HUES6 (cell line): ENCODE results near the gene MAVS.
"Not testable (repeated sequence)": the region's sequence is repeated elsewhere in the genome, so short reads cannot be mapped to it uniquely, and the experiment has no call there.

Experiments used
- H3K27ac ChIP-seq: 2 replicates; pipeline ENCODE4 v1.7.0; 2013; ENCODE audit warnings: low read depth, mild to moderate bottlenecking, low read length, inconsistent platforms
- H3K27me3 ChIP-seq: 2 replicates; pipeline ENCODE4 v1.6.1; 2013; ENCODE audit warnings: low read length; ENCODE audit not compliant: control insufficient read depth, insufficient read depth
- H3K36me3 ChIP-seq: 2 replicates; pipeline ENCODE4 v1.6.1; 2013; ENCODE audit warnings: low read length; ENCODE audit not compliant: control insufficient read depth, insufficient read depth
- H3K4me1 ChIP-seq: 2 replicates; pipeline ENCODE4 v1.6.1; 2013; ENCODE audit warnings: low read length; ENCODE audit not compliant: control insufficient read depth, insufficient read depth
- H3K4me3 ChIP-seq: 2 replicates; pipeline ENCODE4 v1.5.1; 2013; ENCODE audit warnings: low read depth, low read length
- H3K9ac ChIP-seq: one replicate; pipeline ENCODE4 v1.6.1; 2013; ENCODE audit warnings: mild to moderate bottlenecking, low read length
- H3K9me3 ChIP-seq: 2 replicates; pipeline ENCODE4 v1.6.1; 2013; ENCODE audit warnings: low read depth, low read length; ENCODE audit not compliant: control insufficient read depth, insufficient read depth

MAVS gene

GRCh38 chr20:3871550-3872265 lies 25.1 kb downstream of the MAVS start:
- H3K36me3 ChIP-seq: peaks cover 27% of the 10 kb centered on the region
- no peaks in the 10 kb centered on the region for H3K4me1 ChIP-seq
- H3K4me3 ChIP-seq: no peak overlapping the region
- H3K9ac ChIP-seq: no peak overlapping the region
- H3K27me3 ChIP-seq: no peaks in the 10 kb centered on the region
- H3K27ac ChIP-seq: no peak overlapping the region
- no peaks in the 10 kb centered on the region for H3K9me3 ChIP-seq

GRCh38 chr20:3873507-3873906 lies 26.9 kb downstream of the MAVS start:
- Histone ChIP-seq H3K4me3 (no peak overlapping the region), H3K9ac (no peak overlapping the region), H3K27ac (no peak overlapping the region), H3K4me1 (no peaks in the 10 kb centered on the region), H3K27me3 (no peaks in the 10 kb centered on the region), H3K9me3 (no peaks in the 10 kb centered on the region), H3K36me3 (peaks cover 17% of the 10 kb centered on the region)

DNA sequence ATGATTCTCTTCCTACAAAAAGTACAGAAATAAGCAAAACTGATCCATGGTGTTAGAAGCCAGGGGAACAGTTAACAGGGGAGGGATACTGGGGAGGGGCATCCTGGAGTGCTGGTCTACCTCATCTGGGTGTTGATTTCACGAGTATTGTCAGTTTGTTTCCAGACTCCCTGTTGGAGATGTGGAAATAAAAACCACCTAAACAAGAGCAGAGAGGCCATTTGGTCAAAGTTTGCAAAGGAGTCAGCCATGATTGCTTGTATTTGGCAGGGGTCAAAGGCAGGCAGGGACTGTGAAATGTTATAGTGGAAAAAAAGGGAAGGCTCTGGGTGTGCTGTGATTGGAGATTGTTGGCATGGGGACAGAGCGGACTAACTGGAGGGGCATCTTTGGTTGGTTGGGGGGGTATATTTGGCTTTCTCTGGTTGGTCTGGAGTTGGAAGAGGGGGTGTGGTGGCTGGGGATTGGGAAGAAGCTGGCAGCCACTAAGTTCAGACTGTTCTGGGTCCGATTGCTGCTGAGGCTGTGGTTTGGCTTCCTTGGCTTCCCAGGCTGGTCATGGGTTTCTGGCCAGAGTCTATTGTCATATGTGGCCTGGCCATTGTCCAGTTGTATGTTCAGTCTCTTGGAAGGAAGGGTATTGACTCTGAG lies 27.7 kb downstream of the MAVS start:
- H3K27me3 ChIP-seq: no peaks in the 10 kb centered on the region
- H3K9ac ChIP-seq: no peak overlapping the region
- no peak overlapping the region for H3K4me3 ChIP-seq
- H3K4me1 ChIP-seq: no peaks in the 10 kb centered on the region
- peaks cover 17% of the 10 kb centered on the region for H3K36me3 ChIP-seq
- H3K9me3 ChIP-seq: no peaks in the 10 kb centered on the region
- H3K27ac ChIP-seq: no peak overlapping the region

GRCh38 chr20:3875378-3875974 lies 28.8 kb downstream of the MAVS start:
- no peak overlapping the region for H3K4me3 ChIP-seq
- H3K4me1 ChIP-seq: no peaks in the 10 kb centered on the region
- H3K27me3 ChIP-seq: no peaks in the 10 kb centered on the region
- H3K9me3 ChIP-seq: no peaks in the 10 kb centered on the region
- H3K27ac ChIP-seq: no peak overlapping the region
- peaks cover 17% of the 10 kb centered on the region for H3K36me3 ChIP-seq
- H3K9ac ChIP-seq: no peak overlapping the region

DNA sequence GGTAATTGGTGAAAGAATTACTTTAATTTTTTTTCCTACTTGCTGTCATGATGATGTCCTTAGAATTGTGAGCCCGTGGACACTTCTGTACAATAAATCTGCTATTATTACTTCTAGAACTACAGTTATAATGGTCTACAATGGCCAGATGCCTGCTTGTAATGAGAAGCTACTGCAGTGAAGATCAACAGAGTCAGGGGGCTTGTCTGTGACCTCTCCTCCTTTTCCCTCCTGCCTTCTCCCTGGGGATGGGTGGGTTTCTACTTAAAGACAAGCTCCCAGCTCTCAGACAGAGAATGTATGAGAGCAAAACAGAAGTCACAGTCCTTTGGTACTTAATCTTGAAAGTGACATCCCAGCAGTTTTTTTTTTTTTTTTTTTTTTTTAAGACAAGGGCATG lies 29.4 kb downstream of the MAVS start:
- Histone ChIP-seq H3K27me3 (no peaks in the 10 kb centered on the region), H3K27ac (no peak overlapping the region), H3K9ac (no peak overlapping the region), H3K4me3 (no peak overlapping the region), H3K9me3 (no peaks in the 10 kb centered on the region), H3K4me1 (no peaks in the 10 kb centered on the region), H3K36me3 (peaks cover 17% of the 10 kb centered on the region)

GRCh38 chr20:3876676-3877075 lies 30.0 kb downstream of the MAVS start:
- no peaks in the 10 kb centered on the region for H3K9me3 ChIP-seq
- H3K4me1 ChIP-seq: no peaks in the 10 kb centered on the region
- no peak overlapping the region for H3K4me3 ChIP-seq
- H3K36me3 ChIP-seq: peaks cover 11% of the 10 kb centered on the region
- H3K27me3 ChIP-seq: no peaks in the 10 kb centered on the region
- no peak overlapping the region for H3K27ac ChIP-seq
- H3K9ac ChIP-seq: no peak overlapping the region

- not testable (repeated sequence) for H3K36me3 ChIP-seq, H3K27me3 ChIP-seq, H3K27ac ChIP-seq, H3K9me3 ChIP-seq, H3K4me3 ChIP-seq, H3K4me1 ChIP-seq, H3K9ac ChIP-seq
Observed at GRCh38 chr20:3878921-3879274, 32.3 kb downstream of the MAVS start.

- Histone ChIP-seq H3K9me3 (no peaks in the 10 kb centered on the region), H3K4me3 (no peak overlapping the region), H3K4me1 (peaks cover 3% of the 10 kb centered on the region; the same call in 1 of the 2 replicates), H3K36me3 (peaks cover 3% of the 10 kb centered on the region; the same call in 1 of the 2 replicates), H3K27me3 (no peaks in the 10 kb centered on the region), H3K9ac (no peak overlapping the region), H3K27ac (no peak overlapping the region)
Observed at GRCh38 chr20:3885715-3886114, 39.1 kb downstream of the MAVS start.

- H3K4me1 ChIP-seq: peaks cover 18% of the 10 kb centered on the region
- no peaks in the 10 kb centered on the region for H3K27me3 ChIP-seq
- no peaks in the 10 kb centered on the region for H3K9me3 ChIP-seq
- peak overlapping the region; percentile 94; the same call in 1 of the 2 replicates for H3K27ac ChIP-seq
- H3K9ac ChIP-seq: peak overlapping the region; percentile 99
- H3K4me3 ChIP-seq: peak overlapping the region; percentile 91
- peaks cover 21% of the 10 kb centered on the region; the same call in 1 of the 2 replicates for H3K36me3 ChIP-seq
Observed at GRCh38 chr20:3887876-3888620, 41.4 kb downstream of the MAVS start.

DNA sequence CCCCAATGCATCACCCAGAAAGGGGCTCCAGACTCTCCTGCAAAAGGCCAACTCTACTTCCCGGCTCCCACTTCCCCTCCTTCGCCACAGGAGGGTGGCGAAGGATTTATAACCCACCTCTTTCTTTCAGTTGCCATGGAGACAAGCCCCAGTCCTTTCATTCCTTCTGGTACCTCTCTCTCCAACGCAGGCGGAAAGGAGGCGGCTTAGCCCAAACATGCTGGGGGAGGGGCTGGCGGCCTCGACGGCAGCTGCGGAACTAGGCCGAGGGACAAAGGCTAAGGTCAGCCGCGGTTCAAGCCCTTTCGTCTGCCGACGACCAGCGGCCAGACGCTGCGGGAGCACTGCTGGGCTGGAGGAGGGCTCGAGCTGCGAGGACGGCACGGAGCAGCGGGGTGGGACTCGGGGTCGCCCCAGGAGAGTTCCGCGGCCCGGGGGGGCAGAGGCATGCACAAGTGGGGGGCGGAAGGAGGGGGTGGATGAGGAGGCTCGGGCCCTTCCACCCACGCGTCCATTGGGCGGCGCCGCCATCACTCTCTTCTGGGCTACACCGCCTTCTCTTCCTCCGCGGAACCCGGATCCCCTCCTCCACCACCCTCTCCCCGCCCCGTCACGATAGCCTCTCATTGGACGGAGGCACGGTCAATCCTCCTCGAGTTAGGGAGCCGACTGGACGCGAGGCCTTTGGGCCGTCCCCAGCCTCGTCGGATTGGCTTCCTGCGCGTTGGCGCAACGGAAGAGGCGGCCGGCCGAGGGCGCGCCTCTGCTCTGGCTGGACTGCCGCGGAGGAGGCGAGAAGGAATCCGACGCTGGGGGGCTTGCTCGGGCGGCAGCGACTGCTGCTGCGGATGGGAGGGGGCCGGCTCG lies 42.2 kb downstream of the MAVS start, which contains the start of gene PANK2:
PANK2 (plus strand) TSS at position 766 of the 867 bp plus-strand sequence.
- H3K9ac ChIP-seq: peak within 1 kb of the TSS; percentile 99
- peaks cover 26% of the 10 kb centered on the region; the same call in 1 of the 2 replicates for H3K36me3 ChIP-seq
- no peaks in the 10 kb centered on the region for H3K9me3 ChIP-seq
- H3K4me3 ChIP-seq: peak within 1 kb of the TSS; percentile 91
- peak within 1 kb of the TSS; percentile 97 for H3K27ac ChIP-seq
- no peaks in the 10 kb centered on the region for H3K27me3 ChIP-seq
- H3K4me1 ChIP-seq: peaks cover 22% of the 10 kb centered on the region
